HG03025 (cell line): Measurements from ENCODE around the gene MICA.
"Not testable (repeated sequence)": the region's sequence is repeated elsewhere in the genome, so short reads cannot be mapped to it uniquely, and the experiment has no call there.

Experiments used
- ATAC-seq: cut with Tn5 transposase; IDR thresholded peaks from one replicate; pipeline ENCODE4 v1.9.1; 2021; ENCODE audit warnings: mild to moderate bottlenecking, moderate library complexity; ENCODE audit not compliant: unreplicated experiment, low FRiP score

MICA gene

DNA sequence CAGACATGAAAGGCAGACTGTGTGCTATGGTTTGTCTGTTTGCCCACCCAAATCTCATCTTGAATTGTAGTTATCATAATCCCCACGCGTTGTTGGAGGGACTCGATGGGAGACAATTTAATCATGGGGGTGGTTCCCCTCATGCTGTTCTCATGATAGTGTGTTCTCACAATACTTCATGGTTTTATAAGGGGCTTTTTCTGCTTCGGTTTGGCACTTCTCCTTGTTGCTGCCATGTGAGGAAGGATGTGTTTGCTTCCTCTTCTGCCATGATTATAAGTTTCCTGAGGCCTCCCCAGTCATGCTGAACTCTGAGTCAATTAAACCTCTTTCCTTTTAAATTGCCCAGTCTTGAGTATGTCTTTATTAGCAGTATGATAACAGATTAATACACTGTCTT, 47.4 kb downstream of the MICA start:
- no peak for ATAC-seq

- ATAC-seq = no peak
These were observed 49.5 kb downstream of the MICA start for GRCh38 chr6:31452859-31453258.

- no peak for ATAC-seq
These were observed 49.9 kb downstream of the MICA start for GRCh38 chr6:31453259-31453658.

DNA sequence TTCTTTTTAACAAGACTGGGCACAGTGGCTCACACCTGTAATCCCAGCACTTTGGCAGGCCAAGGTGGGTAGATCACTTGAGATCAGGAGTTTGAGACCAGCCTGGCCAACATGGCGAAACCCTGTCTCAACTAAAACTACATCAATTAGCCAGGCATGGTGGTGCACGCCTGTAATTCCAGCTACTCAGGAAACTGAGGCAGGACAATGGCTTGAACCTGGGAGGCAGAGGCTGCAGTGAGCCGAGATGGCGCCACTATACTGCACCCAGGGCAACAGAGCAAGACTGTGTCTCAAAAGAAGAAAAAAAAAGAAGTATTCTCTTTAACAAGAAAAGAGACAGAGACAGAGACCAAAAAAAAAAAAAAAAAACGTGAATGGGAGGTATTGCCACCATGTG, 56.5 kb downstream of the MICA start:
- ATAC-seq = not testable (repeated sequence)

- ATAC-seq = no peak
These were observed 57.1 kb downstream of the MICA start for GRCh38 chr6:31460361-31461025.

GRCh38 chr6:31462026-31462963, 58.9 kb downstream of the MICA start:
- no peak for ATAC-seq

GRCh38 chr6:31462964-31463870, 59.8 kb downstream of the MICA start:
- no peak for ATAC-seq

GRCh38 chr6:31464252-31465184, 61.1 kb downstream of the MICA start:
- ATAC-seq = no peak
